ENCODE data around the gene RHCG. TPM values are rescaled to one million over a fixed set of nuclear protein-coding genes. Genes with fewer than 3 reads are reported as not detected.

RHCG gene
- total RNA-seq, 1 experiment from 2014 or later = 0.28 TPM

DNA sequence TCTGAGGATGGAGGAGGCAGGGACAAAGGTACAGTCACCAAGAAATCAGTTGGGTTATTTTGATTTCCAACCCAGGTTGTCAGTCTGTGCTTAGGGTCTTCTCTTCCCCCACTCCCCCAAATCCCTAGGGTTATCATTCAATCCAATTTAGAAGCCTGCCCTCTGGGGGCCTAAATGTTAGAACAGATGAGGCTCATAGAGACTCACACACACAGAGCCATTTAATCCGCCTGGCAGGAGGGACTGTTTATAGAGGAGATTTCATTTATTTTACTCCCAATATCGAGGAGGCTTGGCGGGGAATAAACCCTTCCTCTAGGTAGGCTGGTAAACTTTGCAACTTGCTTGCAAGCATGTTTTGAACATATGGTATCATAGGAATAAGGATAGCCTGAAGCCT is 52.8 kb downstream of the RHCG start:
- no peaks in the 10 kb centered on the region for H3K36me3 Mint-ChIP-seq (ENCODE audit: insufficient read depth in 1 of 3, low read depth in 3 of 3)
- no peak overlapping the region for H4K5ac ChIP-seq (ENCODE audit: insufficient read length, low read depth, low read length)
- H2BK5ac ChIP-seq (ENCODE audit: insufficient read length, low read length) = no peak overlapping the region
- H2BK20ac ChIP-seq (ENCODE audit: low read depth, low read length, poor library complexity, severe bottlenecking) = no peak overlapping the region
- H2BK120ac ChIP-seq (ENCODE audit: low read depth, low read length, poor library complexity, severe bottlenecking) = no peak overlapping the region
- peaks cover 17 to 34% of the 10 kb centered on the region in 2 experiments for H3K4me1 Mint-ChIP-seq
- no peak for DNase-seq
- no peaks in the 10 kb centered on the region for H3K23me2 ChIP-seq (ENCODE audit: insufficient read length, low read depth, low read length, poor library complexity, severe bottlenecking)
- H3K79me1 ChIP-seq (ENCODE audit: insufficient read depth, low read depth, low read length, poor library complexity, severe bottlenecking) = no peaks in the 10 kb centered on the region
- no peak overlapping the region for H3K27ac ChIP-seq (ENCODE audit: insufficient read length, low read depth, low read length)
- H3K9ac ChIP-seq (ENCODE audit: extremely low read depth, insufficient read length, low read length) = no peak overlapping the region
- no peaks in the 10 kb centered on the region for H3K9me3 Mint-ChIP-seq
- no peak for TF ChIP-seq CTCF (conservative IDR thresholded peaks at IDR 0.05)
- H4K91ac ChIP-seq (ENCODE audit: insufficient read length, low read depth, low read length) = no peak overlapping the region
- no peak overlapping the region for H2AK5ac ChIP-seq (ENCODE audit: insufficient read length, low read length)
- H3K23ac ChIP-seq (ENCODE audit: insufficient read length, low read depth, low read length) = no peak overlapping the region
- no peak overlapping the region for H2BK15ac ChIP-seq (ENCODE audit: low read depth, low read length)
- no peaks in the 10 kb centered on the region; the same call in 1 of the 2 replicates for H3K27me3 ChIP-seq (ENCODE audit: insufficient read depth, low read length)
- no peak overlapping the region for H3T11ph ChIP-seq (ENCODE audit: low read length)
- H3K4ac ChIP-seq (ENCODE audit: low read depth, low read length) = no peak overlapping the region
- no peak overlapping the region for H3K14ac ChIP-seq (ENCODE audit: insufficient read depth, low read length)
- H4K8ac ChIP-seq (replicated peaks; ENCODE audit: insufficient read length, low read depth, low read length) = no peak overlapping the region
- no peak overlapping the region for H3K27ac Mint-ChIP-seq
- H2BK12ac ChIP-seq (ENCODE audit: insufficient read length, low read depth, low read length) = no peak overlapping the region
- no peaks in the 10 kb centered on the region for H3K9me3 ChIP-seq (ENCODE audit: control insufficient read depth, low read depth, low read length)
- no peak overlapping the region for H3K4me3 Mint-ChIP-seq
- H3K56ac ChIP-seq (ENCODE audit: insufficient read length, low read depth, low read length) = no peak overlapping the region
- peaks cover 23% of the 10 kb centered on the region for H3K27me3 Mint-ChIP-seq (ENCODE audit: low read depth)
- no peaks in the 10 kb centered on the region for H3K79me2 ChIP-seq (ENCODE audit: insufficient read depth, low read length)
- no peaks in the 10 kb centered on the region for H4K20me1 ChIP-seq (ENCODE audit: control insufficient read depth, insufficient read depth, insufficient read length)
- H3K4me2 ChIP-seq (ENCODE audit: insufficient read depth, insufficient read length, low read length) = no peak overlapping the region
- no CpG with 5 or more reads among the region's 3 CpGs for WGBS (ENCODE audit: extremely low coverage, insufficient read length, low lambda C conversion rate)
- no peak overlapping the region for H3K18ac ChIP-seq (ENCODE audit: insufficient read length, low read depth, low read length)
- no peak overlapping the region for H2AFZ ChIP-seq (ENCODE audit: low read length)
- H3K4me1 ChIP-seq (ENCODE audit: insufficient read depth, low read length) = peaks cover 3% of the 10 kb centered on the region; the same call in 1 of the 2 replicates

All from H9 (cell line).